Measurements from ENCODE around the gene PCNX1. TPM values are rescaled to one million over a fixed set of nuclear protein-coding genes. Genes with fewer than 3 reads are reported as not detected.

The PCNX1 gene
- total RNA-seq, 1 donor from 2014 or later = 56.4 TPM

GRCh38 chr14:70987041-70987440 is 79.8 kb downstream of the PCNX1 start:
- H3K27ac Mint-ChIP-seq = no peak overlapping the region
- H3K9me3 Mint-ChIP-seq (ENCODE audit: low read depth) = no peaks in the 10 kb centered on the region
- DNase-seq (ENCODE audit: low spot score, unreplicated experiment) = no peak
- no peak overlapping the region for H3K4me3 Mint-ChIP-seq (ENCODE audit: low read depth)
- TF ChIP-seq CTCF (IDR thresholded peaks at IDR 0.05; ENCODE audit: unreplicated experiment) = no peak
- no peaks in the 10 kb centered on the region for H3K27me3 Mint-ChIP-seq
- H3K4me1 Mint-ChIP-seq (ENCODE audit: low read depth) = peaks cover 3% of the 10 kb centered on the region
- peaks cover 2% of the 10 kb centered on the region for H3K36me3 Mint-ChIP-seq (ENCODE audit: insufficient read depth)

GRCh38 chr14:70988452-70988851 is 81.2 kb downstream of the PCNX1 start:
- H3K4me1 Mint-ChIP-seq (ENCODE audit: low read depth) = peaks cover 3% of the 10 kb centered on the region
- TF ChIP-seq CTCF (IDR thresholded peaks at IDR 0.05; ENCODE audit: unreplicated experiment) = no peak
- no peaks in the 10 kb centered on the region for H3K9me3 Mint-ChIP-seq (ENCODE audit: low read depth)
- H3K27me3 Mint-ChIP-seq = no peaks in the 10 kb centered on the region
- no peak overlapping the region for H3K4me3 Mint-ChIP-seq (ENCODE audit: low read depth)
- DNase-seq (ENCODE audit: low spot score, unreplicated experiment) = no peak
- H3K36me3 Mint-ChIP-seq (ENCODE audit: insufficient read depth) = peaks cover 6% of the 10 kb centered on the region
- no peak overlapping the region for H3K27ac Mint-ChIP-seq

- Mint-ChIP-seq H3K27me3 (no peaks in the 10 kb centered on the region), H3K4me1 (ENCODE audit: low read depth) (peaks cover 5% of the 10 kb centered on the region), H3K9me3 (ENCODE audit: low read depth) (no peaks in the 10 kb centered on the region), H3K4me3 (ENCODE audit: low read depth) (no peak overlapping the region), H3K36me3 (ENCODE audit: insufficient read depth) (peaks cover 10% of the 10 kb centered on the region), H3K27ac (no peak overlapping the region)
- DNase-seq (ENCODE audit: low spot score, unreplicated experiment) = no peak
- no peak for TF ChIP-seq CTCF (IDR thresholded peaks at IDR 0.05; ENCODE audit: unreplicated experiment)
Measured at GRCh38 chr14:70993931-70994330, 86.7 kb downstream of the PCNX1 start.

- Mint-ChIP-seq H3K27ac (no peak overlapping the region), H3K4me3 (ENCODE audit: low read depth) (no peak overlapping the region), H3K9me3 (ENCODE audit: low read depth) (no peaks in the 10 kb centered on the region), H3K27me3 (no peaks in the 10 kb centered on the region), H3K4me1 (ENCODE audit: low read depth) (peaks cover 5% of the 10 kb centered on the region), H3K36me3 (ENCODE audit: insufficient read depth) (peaks cover 10% of the 10 kb centered on the region)
- TF ChIP-seq CTCF (IDR thresholded peaks at IDR 0.05; ENCODE audit: unreplicated experiment) = no peak
- no peak for DNase-seq (ENCODE audit: low spot score, unreplicated experiment)
Measured at GRCh38 chr14:70995211-70995610, 88.0 kb downstream of the PCNX1 start.

- H3K27me3 Mint-ChIP-seq = no peaks in the 10 kb centered on the region
- no peak overlapping the region for H3K27ac Mint-ChIP-seq
- no peaks in the 10 kb centered on the region for H3K9me3 Mint-ChIP-seq (ENCODE audit: low read depth)
- H3K4me1 Mint-ChIP-seq (ENCODE audit: low read depth) = peaks cover 5% of the 10 kb centered on the region
- TF ChIP-seq CTCF (IDR thresholded peaks at IDR 0.05; ENCODE audit: unreplicated experiment) = no peak
- no peak for DNase-seq (ENCODE audit: low spot score, unreplicated experiment)
- no peak overlapping the region for H3K4me3 Mint-ChIP-seq (ENCODE audit: low read depth)
- H3K36me3 Mint-ChIP-seq (ENCODE audit: insufficient read depth) = peaks cover 9% of the 10 kb centered on the region
Measured at GRCh38 chr14:70995671-70996070, 88.4 kb downstream of the PCNX1 start.

All from progenitor cell of endocrine pancreas (in vitro differentiated cells).